HG03521 (cell line): ENCODE results near the gene TBC1D1.

Experiments used
- ATAC-seq: cut with Tn5 transposase; IDR thresholded peaks from one replicate; pipeline ENCODE4 v1.9.1; 2021; ENCODE audit warnings: mild to moderate bottlenecking, moderate library complexity; ENCODE audit not compliant: unreplicated experiment

TBC1D1 gene

DNA sequence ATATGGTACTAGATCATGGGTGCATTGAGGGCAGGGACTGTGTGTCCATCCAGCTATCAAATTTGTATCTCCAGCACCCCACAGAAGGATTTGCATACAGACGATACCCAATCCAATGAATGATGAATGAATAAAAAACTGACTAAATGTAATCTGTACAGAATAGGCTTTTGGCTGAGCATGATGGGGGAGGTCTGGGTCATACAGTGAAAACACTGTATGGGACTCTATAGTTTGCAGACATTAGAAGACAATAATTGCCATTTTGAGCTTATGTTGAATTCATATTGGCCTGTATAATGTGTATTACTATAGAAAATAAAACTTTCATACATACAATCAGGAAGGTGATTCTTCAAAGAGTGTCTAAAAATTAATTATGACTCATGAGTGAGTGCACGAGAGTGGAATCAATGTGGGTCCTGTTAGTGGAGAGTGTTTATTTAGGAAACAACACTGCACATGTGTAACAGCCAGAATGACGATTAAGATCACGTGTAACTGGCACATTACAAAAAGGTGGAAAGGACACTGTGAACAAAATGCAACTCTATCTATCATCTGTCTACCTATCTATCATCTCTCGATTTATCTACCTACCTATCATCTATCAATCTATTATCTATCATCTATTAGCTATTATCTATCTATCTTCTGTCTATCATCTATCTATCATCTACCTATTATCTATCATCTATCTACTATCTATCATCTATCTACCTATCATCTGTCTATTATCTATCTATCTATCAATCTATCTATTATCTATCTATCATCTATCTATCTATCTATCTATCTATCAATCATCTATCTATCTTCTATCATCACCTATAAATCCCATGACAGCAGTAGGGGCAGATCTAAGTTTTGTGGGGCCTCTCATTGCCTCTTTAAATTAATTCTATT is 270.6 kb downstream of the TBC1D1 start:
- ATAC-seq = peak; percentile 15

DNA sequence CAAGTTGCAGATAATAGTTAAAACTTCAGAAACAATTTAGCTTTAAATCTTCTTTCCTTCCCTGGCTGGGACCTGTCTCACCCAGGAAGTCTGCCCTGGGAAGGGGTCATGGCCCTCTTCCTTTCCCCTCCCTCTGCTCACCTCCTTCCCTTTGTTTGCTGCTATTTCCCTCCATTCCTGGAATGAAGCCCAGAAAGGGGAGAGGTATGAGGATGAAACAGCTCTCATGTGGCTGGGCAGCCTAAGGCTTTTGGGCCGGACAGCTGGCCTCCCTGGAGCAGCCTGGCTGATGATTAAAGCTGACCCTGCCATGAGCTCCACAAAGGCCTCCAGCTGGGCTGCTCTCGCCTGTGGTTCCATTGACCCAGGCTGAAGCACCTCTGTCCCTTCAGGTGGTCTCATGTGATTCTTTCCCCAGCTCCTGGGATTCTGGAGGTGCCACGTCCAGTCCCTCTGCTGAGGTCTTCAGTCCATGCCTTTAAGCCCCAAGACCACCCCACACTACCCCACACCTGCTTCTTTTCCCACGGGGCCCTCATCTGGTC is 271.4 kb downstream of the TBC1D1 start:
- no peak for ATAC-seq

DNA sequence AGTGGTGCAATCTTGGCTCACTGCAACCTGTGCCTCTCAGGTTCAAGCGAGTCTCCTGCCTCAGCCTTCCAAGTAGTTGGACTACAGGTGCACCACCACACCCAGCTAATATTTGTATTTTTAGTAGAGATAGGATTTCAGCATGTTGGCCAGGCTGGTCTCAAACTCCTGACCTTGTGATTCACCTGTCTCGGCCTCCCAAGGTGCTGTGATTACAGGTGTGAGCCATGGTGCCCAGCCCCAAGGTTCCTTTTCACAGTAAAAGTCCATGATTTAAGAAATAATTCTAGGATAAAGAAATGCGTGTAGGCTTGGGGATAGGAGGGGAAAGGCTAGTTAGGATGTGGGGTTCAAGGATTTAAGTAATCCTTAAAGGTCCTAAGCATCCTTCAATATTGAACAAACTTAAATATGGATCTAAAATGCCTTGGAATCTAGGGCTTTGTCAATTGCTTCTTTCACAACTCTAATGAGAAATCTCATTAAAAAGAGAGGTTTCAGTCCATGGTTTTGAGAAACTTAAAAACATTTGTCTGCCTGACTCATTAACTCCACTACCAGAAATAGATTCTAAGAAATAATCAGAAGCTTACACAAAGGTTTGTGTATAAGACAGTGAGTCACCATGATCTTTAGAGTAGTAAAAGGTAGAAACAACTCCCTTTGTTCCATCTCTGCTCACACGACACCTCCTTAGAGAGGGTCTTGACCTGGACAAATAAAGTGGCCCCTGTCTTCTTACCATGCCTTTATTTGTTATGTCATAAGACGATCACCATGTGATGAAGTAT is 272.5 kb downstream of the TBC1D1 start:
- ATAC-seq = no peak

DNA sequence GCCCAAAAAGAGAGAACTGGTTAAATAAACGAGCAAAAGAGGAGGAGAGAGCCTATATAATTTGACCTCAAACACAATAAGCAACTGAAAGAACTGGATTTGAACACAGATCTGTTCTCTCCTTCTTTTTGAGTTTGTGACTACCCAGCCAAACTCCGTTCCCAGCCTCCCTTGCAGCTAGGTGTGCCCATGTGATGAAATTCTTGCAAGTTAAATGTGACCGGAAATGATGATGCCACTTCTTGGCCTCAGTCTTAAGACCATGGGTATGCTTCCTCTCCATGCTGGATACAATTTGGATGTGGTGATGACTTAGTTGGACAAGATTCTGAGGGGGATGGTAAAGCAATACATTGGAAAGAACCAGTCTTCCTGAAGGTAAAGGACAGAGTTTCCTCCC is 273.5 kb downstream of the TBC1D1 start:
- ATAC-seq = no peak

DNA sequence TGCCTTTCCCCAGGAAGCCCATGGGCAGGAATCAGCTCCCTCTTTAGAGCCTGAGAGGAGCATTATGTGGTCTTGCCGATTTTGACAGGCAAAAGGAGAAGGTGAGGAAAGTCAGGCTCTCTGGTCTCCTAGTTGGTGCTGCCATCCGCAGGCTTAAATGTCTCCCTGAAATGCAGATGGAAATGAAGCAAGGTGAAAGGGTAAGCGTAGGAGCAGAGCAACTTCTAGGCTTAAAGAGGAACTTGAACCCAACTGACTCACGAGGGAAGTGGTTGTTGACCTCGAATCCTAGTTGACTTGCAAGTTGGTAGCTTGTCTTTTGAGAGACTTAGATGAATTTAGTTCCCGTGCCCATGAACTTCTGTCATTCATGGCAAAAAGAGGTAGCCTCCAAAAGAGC is 275.2 kb downstream of the TBC1D1 start:
- no peak for ATAC-seq

DNA sequence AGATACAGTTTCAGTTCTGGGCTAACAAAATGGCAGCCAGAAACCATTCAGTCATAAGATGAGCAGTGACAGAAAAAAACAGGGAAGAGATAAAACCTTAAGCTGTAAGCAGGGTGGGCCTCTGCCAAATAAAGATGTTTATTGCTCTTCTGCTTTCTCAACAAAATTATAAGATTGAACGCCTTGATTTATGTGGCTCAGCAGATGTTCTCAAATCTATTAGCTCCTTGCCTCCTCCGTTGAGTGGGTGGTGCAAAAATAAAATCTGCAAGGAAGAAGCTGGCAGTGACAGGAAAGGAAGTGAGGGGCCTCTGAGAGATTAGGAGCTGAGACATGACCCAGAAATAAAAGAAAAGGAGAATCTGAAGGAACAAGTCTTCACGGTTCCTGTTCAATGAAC is 275.9 kb downstream of the TBC1D1 start:
- no peak for ATAC-seq

DNA sequence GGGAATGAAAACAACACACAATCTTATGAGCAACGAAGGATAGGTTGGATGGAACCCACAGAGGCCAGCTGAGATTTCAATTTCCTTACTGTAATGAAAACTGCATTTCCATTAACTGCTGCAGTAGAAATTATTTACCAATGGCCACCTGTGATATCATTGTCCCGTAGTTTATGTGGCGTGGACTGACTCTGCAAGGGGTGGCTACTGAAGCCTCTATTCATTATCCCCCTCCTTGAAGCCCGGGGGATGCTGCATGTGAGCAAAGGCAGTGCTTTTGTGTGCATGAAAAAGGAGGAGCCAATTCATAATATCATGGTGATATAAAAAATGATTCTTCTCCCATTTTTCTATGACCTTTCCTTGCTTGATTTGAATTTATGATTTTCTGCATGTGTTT is 277.1 kb downstream of the TBC1D1 start:
- no peak for ATAC-seq

DNA sequence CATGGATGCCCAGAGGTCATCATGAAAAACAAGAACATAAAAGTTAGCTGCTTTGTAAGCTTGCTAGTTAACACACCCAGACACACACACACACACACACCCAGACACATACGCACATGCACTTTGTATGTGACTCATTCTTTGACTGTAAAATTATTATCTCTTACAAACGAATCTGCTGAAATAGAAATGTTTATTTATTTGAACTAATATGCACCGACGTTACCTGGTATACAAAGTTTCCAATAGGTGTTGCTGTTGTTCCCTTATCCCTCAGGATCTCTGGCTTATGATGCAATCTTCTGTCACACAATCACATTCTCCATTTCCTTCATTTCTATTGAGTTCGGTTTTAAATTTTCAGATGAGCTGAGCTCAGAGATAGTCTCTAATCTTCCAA is 278.6 kb downstream of the TBC1D1 start:
- no peak for ATAC-seq

DNA sequence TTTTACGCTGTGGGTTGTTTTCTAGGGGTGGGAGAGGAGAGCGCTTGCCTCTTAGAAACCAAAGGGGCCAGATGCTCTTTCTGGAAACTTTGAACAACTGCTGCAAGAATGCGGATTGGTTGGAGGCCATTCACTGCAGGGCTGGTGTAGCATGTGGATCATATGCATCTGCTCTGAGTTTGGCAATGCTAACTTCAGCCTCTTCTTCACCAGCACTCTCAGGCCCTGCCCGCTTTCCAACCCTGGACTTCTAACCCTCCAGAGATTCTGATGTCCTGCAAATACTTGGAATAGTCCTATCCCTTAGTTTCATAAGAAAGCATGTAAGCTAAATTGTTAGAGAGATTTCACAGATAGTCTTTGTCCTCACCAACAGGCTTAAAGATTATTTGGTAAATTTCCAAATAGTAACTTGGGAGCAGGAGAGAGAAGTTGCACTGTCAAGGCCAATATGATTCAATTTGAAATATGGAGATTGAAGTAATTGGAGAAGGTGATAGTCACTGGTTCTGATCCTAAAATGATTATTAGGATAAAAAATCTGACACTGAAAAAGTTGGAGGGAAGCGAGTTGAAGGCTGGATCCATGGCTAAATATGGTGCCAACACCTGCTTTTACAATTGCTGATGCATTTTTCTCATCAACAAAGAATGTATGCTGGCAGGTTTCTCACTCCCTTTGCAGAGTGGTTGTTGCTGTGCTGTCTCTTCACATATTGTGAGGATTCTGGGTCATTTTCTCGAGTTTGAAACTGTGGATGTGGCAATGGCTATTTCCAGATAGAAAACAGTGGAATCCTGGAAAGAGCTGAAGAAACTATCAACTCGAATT is 279.7 kb downstream of the TBC1D1 start:
- no peak for ATAC-seq

DNA sequence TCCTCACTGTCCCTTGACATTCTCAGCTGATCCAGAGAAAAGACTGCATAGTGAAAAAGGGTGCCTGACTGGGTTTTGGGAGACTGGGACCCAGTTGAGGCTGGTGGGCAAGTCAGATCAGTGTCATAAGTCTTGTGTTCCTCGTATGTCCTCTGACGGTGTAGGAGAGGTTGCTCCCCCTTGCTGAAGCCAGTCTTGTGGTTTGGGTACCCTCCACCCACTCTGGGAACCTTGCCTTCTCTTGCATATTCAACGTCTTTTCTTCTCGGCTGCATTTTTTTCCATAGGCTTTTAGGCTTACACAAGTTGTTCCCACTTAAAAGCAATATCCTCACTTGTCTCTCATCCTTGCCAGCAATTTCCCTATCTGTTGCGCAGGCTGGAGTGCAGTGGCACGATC is 281.2 kb downstream of the TBC1D1 start:
- ATAC-seq = no peak

DNA sequence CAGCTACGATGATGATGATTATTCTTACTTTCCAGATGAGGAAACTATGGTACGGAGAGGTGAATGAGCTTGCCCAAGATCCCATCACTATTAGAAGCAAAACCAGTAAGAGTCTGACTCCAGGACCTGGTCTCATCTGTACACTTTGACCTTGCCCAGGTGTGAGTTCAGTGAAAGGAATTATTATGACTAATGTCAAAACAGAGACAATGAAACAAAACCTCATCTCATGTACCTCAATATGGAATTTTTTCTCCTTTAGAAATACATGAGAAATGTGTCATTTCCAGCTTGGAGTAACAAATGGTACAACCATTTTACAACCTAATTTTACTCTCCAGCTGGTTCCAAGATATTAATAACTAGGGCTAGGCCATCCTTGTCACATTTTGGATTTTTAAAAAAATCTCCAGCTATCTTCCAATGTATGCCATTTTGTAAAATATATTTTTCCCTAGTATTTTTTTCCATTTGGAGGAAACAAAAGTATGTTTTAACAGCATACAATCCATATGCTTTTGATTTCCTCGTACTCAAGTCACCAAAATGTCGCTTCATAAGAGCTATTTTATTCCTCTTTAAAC is 283.1 kb downstream of the TBC1D1 start:
- no peak for ATAC-seq

DNA sequence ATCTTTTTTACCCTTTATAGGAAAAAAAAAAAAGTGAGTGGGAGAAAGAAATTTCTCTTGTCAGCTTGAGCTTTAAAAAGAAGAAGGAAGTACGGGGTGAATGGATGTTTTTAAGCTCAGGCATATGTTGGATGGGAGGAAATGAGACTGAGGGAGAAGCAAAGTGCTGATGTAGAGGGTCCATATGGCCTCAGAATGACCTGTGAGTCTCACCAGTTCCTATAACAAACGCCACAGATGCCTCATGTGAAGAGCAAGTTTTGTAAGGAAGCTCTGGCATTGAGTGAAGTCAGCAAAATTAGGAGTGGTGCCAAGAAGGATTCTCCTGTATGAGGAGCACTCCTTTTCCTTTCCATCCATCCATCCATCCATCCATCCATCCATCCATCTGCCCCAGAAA is 283.9 kb downstream of the TBC1D1 start:
- no peak for ATAC-seq

DNA sequence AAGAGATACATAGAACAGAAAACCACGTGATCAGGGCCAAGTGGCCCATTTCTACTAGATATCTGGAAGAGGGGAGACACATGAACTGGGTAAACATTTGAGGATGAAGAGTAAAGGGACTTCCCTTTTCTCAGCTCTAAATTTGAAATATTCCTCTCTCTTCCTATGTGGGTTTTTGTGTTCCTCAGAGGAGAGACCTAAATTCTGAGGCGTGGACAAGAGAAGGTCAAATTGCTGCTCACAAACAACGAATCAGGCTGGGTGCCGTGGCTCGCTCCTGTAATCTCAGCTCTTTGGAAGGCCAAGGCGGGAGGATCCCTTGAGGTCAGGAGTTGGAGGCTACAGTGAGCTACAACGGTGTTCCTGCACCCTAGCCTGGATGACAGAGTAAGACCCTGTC is 285.3 kb downstream of the TBC1D1 start:
- no peak for ATAC-seq

DNA sequence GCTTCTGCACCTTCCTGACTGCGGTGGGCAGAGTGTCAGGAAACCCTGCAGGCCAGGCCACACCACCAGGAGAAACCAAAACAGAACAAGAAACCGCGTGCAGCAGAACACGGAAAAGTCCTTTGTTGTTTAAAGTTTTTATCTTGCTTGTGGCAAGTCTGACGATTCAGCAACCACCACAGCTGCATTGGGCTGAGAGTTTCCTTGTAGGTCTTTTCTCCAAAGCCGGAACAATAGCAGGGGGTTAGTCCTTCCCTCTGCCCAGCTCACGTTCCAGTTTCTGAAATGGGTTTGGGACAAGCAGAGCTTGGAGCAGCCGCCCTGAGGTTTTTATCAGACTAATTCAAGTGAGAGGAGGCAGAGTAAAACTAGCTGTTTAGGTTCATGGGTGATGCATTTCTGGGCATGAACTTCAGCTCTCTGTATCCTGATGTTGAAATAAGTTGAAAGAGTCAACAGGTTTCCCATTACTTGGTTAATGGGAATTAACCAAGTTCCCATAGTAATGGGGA is 286.2 kb downstream of the TBC1D1 start:
- no peak for ATAC-seq

DNA sequence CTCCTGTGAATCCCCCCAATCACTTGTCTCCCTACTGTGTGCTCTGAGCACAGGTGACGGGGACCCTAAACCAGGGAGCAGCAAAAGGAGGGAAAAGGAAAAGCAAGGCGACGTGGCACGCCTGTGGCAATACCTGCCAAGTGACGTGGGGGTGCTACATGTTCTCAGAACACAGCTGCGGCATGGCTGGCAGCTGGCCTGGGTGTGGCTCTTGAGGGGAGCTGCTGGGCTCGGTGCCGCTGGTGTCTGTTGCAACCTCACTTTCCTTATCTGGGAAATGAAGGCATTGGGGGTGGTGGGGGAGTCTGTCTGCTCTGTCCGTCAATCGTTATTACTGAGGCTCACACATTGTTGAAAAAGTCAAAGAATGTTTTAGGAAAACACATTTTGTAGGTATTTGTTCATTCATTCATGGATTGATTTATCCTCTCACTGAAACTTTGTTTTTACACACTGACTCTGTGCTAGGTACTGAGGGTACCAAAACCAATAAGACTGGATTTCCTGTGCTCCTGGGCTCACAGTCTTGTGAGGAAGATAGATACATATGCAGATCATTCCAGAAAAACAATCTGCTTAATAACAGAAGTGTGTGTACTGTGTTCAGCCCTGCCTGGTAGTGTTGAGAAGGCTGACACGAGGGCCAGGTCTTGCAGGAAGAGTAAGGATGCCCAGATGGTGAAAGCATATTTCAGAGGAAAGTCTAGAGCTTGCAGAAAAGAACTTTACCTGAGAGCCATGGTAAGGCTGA is 286.9 kb downstream of the TBC1D1 start:
- ATAC-seq = no peak

DNA sequence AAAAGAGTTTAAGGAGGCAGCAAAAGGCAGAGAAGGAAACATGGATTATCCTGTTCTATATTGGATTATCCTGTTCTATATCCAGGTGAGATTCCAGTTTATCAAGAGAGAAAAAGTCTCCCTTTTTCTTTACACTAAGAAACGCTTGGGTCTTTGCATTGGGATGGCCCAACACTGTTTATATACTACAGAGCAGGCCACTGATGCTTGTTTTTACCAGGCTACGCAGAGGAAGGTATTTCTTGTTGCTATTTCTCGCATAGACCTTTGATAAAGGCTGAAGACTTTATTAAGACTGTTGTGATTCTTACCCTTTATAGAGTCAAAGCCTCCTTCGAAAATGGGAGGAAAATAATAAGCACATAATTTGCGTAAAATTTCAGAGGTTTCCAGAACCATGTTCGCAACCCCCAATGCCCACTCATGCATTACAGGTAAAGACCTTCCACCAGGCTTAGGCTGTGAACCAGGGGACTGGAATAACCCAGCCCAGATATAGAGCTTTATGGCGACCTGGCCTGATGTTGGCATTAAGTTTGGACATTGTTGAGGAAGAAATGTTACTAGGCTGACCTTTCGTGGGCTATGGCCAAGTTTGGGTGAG is 287.6 kb downstream of the TBC1D1 start:
- no peak for ATAC-seq

DNA sequence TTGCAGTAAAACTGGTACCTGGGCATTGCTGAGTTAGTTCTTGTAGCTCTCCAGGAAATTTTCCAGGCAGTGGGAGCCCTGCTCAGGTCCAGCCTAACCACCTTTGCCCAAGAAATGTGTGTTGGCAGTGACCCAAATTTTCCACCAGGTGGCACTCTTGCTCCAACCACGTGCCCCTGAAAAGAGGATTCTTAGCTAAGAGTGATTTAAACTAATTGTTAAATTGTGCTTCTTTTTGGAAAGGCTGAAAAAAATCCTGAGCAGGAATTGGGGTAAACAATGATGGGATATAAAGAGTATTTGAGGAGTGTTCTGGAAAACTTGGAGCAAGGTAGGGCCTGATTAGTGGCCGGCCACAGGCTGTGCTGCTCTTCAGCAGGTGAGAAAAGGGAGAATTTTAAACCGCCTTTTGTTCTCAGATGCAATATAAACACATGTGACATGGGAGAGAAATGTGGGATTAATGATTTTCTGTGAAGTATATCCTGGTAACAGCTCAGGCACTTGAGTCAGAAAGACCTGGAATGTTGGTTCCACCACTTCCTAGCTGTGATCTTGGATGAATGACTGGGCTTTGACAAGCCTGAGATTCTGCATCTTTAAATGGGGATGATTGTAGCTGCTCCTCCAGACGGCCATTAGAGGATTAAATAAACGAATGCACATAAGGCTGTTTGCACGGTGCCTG is 288.9 kb downstream of the TBC1D1 start:
- ATAC-seq = no peak

DNA sequence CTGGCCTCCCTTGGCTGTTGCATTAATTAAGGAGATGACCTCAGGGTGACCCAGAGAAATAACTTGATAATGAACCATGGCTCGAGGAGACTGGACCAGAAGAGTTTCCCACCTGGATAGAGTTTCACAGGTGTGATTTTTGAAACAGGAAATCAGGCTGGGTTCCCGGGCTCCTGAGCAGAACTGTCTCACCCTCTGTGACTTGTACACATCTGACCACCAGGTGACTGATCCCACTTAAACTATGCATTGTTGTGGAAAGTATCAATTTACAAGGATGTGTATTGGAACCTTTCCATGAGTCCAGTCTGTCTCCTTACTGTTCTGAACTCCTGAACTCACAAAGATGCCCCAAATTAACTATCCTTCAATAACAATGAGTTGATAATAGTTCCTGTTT is 289.6 kb downstream of the TBC1D1 start:
- no peak for ATAC-seq

DNA sequence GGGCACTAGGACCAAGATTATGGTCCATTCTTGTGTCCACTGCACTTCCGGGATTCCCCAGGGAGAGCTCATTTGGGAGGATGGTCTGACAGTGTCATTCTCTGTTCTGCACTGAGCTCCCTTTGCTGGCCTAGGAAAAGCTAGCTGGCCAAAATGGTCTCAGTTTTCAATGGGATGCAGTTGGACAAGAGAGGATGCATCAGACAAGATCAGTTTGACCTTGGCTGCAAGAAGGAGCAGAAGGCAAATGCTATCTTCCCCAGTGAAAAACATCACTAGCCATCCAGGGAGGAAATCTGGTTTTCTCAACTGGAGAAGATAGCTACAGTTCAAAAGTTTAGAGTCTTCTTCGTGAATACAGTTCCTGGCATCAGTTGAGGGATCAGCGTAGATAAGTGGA is 290.4 kb downstream of the TBC1D1 start:
- no peak for ATAC-seq
